HG03066 (cell line): Measurements from ENCODE around the gene CLEC1B.
"Not testable (repeated sequence)": the region's sequence is repeated elsewhere in the genome, so short reads cannot be mapped to it uniquely, and the experiment has no call there.

Experiments
- ATAC-seq: cut with Tn5 transposase; IDR thresholded peaks from one replicate; pipeline ENCODE4 v1.9.1; 2021; ENCODE audit warnings: low read depth; ENCODE audit not compliant: unreplicated experiment

CLEC1B gene

GRCh38 chr12:9999016-9999415, at the start of gene CLEC1B:
Gene CLEC1B (minus strand): TSS chr12:9999121. CDS start chr12:9999100, 21 bp downstream.
- no peak for ATAC-seq

- ATAC-seq = no peak
Observed at GRCh38 chr12:10048526-10048925, 49.6 kb upstream of the CLEC1B start.

- ATAC-seq = no peak
Observed at GRCh38 chr12:10042167-10042566, 43.2 kb upstream of the CLEC1B start.

GRCh38 chr12:10033783-10034545, 35.0 kb upstream of the CLEC1B start:
- ATAC-seq = no peak

GRCh38 chr12:10031771-10032175, 32.9 kb upstream of the CLEC1B start:
- ATAC-seq = no peak

GRCh38 chr12:10031321-10031720, 32.4 kb upstream of the CLEC1B start:
- ATAC-seq = no peak

- ATAC-seq = no peak
Observed at GRCh38 chr12:10030446-10030845, 31.5 kb upstream of the CLEC1B start, which contains the start of gene CLEC9A. Gene CLEC9A (plus strand): TSS chr12:10030682. CDS start chr12:10052688, 22,006 bp downstream.

GRCh38 chr12:10027721-10028120, 28.8 kb upstream of the CLEC1B start:
- ATAC-seq = no peak

- no peak for ATAC-seq
Observed at GRCh38 chr12:10027311-10027710, 28.4 kb upstream of the CLEC1B start.

- not testable (repeated sequence) for ATAC-seq
Observed at GRCh38 chr12:10026666-10027065, 27.7 kb upstream of the CLEC1B start.

GRCh38 chr12:10025236-10025635, 26.3 kb upstream of the CLEC1B start:
- ATAC-seq = no peak

GRCh38 chr12:10021342-10021741, 22.4 kb upstream of the CLEC1B start:
- ATAC-seq = no peak

GRCh38 chr12:10018386-10018785, 19.5 kb upstream of the CLEC1B start:
- no peak for ATAC-seq

- ATAC-seq = no peak
Observed at GRCh38 chr12:10016881-10017280, 18.0 kb upstream of the CLEC1B start.

GRCh38 chr12:10015450-10015849, 16.5 kb upstream of the CLEC1B start:
- no peak for ATAC-seq

- no peak for ATAC-seq
Observed at GRCh38 chr12:10012630-10013330, 13.9 kb upstream of the CLEC1B start.

GRCh38 chr12:10001171-10001776, 2.4 kb upstream of the CLEC1B start:
- no peak for ATAC-seq

GRCh38 chr12:9992296-9992695, 6.6 kb downstream of the CLEC1B start:
- ATAC-seq = no peak

GRCh38 chr12:9991876-9992275, 7.0 kb downstream of the CLEC1B start:
- no peak for ATAC-seq

- no peak for ATAC-seq
Observed at GRCh38 chr12:9980126-9980525, 18.8 kb downstream of the CLEC1B start.

- no peak for ATAC-seq
Observed at GRCh38 chr12:9977916-9978315, 21.0 kb downstream of the CLEC1B start.
